Astrocyte of the spinal cord (primary cell): ENCODE results near the gene TNFSF13.
A peak's percentile ranks its signal among the peaks of the same experiment; 100 is the strongest.

Experiments used
- DNase-seq: peaks from one replicate; pipeline ENCODE4 v3.0.0; 2011; ENCODE audit warnings: low read depth, low spot score
- H3K4me3 ChIP-seq: 2 replicates; pipeline ENCODE4 v1.5.1; 2011; ENCODE audit warnings: low read depth, mild to moderate bottlenecking, low read length, moderate library complexity
- in situ Hi-C: cut with HindIII; loops from 2 replicates; pipeline ENCODE4 v1.10.0; 2017; ENCODE audit warnings: low sequenced_read_pairs
- TF ChIP-seq, protein P1 (sequence below): IDR thresholded peaks from 2 replicates; pipeline ENCODE4 v1.5.1; 2012; ENCODE audit warnings: low read depth, mild to moderate bottlenecking, low read length, inconsistent platforms

TNFSF13 gene

GRCh38 chr17:7557775-7558543 is 591 bp upstream of the TNFSF13 start:
- in situ Hi-C loops = no loop called here
- DNase-seq = peak; percentile 41
- TF ChIP-seq, protein P1, sequence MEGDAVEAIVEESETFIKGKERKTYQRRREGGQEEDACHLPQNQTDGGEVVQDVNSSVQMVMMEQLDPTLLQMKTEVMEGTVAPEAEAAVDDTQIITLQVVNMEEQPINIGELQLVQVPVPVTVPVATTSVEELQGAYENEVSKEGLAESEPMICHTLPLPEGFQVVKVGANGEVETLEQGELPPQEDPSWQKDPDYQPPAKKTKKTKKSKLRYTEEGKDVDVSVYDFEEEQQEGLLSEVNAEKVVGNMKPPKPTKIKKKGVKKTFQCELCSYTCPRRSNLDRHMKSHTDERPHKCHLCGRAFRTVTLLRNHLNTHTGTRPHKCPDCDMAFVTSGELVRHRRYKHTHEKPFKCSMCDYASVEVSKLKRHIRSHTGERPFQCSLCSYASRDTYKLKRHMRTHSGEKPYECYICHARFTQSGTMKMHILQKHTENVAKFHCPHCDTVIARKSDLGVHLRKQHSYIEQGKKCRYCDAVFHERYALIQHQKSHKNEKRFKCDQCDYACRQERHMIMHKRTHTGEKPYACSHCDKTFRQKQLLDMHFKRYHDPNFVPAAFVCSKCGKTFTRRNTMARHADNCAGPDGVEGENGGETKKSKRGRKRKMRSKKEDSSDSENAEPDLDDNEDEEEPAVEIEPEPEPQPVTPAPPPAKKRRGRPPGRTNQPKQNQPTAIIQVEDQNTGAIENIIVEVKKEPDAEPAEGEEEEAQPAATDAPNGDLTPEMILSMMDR = no peak
- H3K4me3 ChIP-seq = no peak overlapping the region

- in situ Hi-C loops = no loop called here
- no peak for DNase-seq
- TF ChIP-seq, protein P1 = no peak
- no peak overlapping the region for H3K4me3 ChIP-seq
These were observed 996 bp downstream of the TNFSF13 start for GRCh38 chr17:7559320-7560171.

DNA sequence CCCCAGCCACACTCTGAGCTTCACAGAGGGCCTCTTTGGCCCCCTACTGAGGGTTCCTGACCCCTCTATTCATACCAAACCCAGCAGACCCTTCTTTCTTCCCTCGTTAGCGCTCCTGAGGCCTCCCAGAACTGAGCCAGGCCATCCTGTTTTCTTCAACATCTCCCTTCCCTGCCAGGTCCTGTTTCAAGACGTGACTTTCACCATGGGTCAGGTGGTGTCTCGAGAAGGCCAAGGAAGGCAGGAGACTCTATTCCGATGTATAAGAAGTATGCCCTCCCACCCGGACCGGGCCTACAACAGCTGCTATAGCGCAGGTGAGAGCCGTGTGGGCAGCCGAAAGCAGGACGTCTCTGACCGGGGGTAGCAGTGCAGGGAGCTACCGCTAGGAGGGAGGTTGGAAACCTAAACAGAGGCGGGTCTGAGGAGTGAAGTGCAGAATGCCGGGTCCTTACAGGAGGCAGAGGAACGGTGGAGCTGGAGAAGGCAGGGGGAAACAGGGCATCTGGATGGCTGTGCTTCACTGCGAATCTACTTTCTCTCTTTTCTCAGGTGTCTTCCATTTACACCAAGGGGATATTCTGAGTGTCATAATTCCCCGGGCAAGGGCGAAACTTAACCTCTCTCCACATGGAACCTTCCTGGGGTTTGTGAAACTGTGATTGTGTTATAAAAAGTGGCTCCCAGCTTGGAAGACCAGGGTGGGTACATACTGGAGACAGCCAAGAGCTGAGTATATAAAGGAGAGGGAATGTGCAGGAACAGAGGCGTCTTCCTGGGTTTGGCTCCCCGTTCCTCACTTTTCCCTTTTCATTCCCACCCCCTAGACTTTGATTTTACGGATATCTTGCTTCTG is 1.9 kb downstream of the TNFSF13 start:
- H3K4me3 ChIP-seq = peak overlapping the region; percentile 85
- in situ Hi-C loops = no loop called here
- peak; percentile 59 for DNase-seq
- TF ChIP-seq, protein P1 = peak; percentile 86

GRCh38 chr17:7561028-7561575 is 2.6 kb downstream of the TNFSF13 start:
- in situ Hi-C loops = no loop called here
- H3K4me3 ChIP-seq = peak overlapping the region; percentile 85
- TF ChIP-seq, protein P1 = peak; percentile 88
- peak; percentile 82 for DNase-seq

DNA sequence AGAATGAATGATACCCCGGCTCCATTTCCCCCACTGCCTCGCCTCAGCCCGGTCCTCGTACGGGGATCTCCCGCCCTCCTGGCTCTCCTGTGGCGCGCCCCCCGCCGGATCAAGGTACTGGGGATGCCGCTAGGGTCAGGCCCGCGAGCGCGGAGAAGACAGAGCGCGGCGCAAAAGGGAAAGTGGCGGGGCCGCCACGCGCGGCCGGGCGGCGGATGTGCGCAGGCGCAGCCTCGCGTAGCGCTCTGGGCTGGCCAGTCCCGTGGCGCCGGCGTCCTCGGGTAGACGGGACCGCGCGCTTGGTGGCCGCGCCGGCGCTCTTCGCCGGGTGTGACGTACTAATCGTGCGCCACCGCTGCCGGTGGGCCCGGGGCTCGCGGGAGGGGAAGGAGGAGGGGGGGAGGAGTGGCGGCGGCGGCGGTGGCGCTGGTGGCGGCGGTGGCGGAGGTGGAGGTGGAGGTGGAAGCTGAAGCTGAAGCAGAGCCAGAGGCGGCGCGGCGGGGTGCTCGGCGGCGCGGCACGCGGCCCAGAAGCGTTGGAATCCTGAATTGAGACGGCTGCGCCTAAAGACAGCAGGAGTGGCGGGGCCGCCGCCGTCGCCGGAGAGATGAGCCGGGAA is 3.1 kb downstream of the TNFSF13 start, which contains the start of gene SENP3:
TSS of gene SENP3 (plus strand) at position 331 of the 619 bp plus-strand sequence. CDS start 1,158 bp downstream, outside the sequence.
- peak within 1 kb of the TSS; percentile 85 for H3K4me3 ChIP-seq
- in situ Hi-C loops = no loop called here
- TF ChIP-seq, protein P1 = no peak
- DNase-seq = peak; percentile 88
